Esophagus muscularis mucosa (tissue), 4 donors: Measurements from ENCODE around the gene MARK3. TPM values are rescaled to one million over a fixed set of nuclear protein-coding genes. Genes with fewer than 3 reads are reported as not detected.

ENCODE experiments used
- DNase-seq: peaks from one replicate; pipeline ENCODE4 v3.0.0-alpha.2; 2017; ENCODE audit errors: extremely low spot score
- H3K27ac ChIP-seq, 4 donors: fragments of 200-600 bp; sonication (generic); replicated peaks in 1 of 4; 1 replicate in 3 of 4; 2 replicates in 1 of 4; pipeline ENCODE4 v1.5.1; 2016 to 2019; ENCODE audit warnings: mild to moderate bottlenecking in 1 of 4
- H3K27me3 ChIP-seq, 4 donors: fragments of 200-600 bp; sonication (generic); one replicate each; pipeline versions ENCODE4 v1.5.1 to v1.6.0; 2016 to 2019
- H3K36me3 ChIP-seq, 4 donors: fragments of 200-600 bp; sonication (generic); one replicate each; pipeline ENCODE4 v1.5.1; 2016 to 2019
- H3K4me1 ChIP-seq, 4 donors: fragments of 200-600 bp; sonication (generic); one replicate each; pipeline ENCODE4 v1.5.1; 2016 to 2019
- H3K4me3 ChIP-seq, 4 donors: fragments of 200-600 bp; sonication (generic); 1 replicate in 2 of 4; 2 replicates in 2 of 4; pipeline ENCODE4 v1.5.1; 2016 to 2019; ENCODE audit warnings: mild to moderate bottlenecking in 4 of 4, moderate library complexity in 1 of 4
- H3K9me3 ChIP-seq, 4 donors: fragments of 200-600 bp; sonication (generic); 1 replicate in 3 of 4; 2 replicates in 1 of 4; pipeline ENCODE4 v1.5.1; 2016 to 2019
- EP300 ChIP-seq: sonication (generic); formaldehyde crosslinking; IDR thresholded peaks from one replicate; pipeline ENCODE4 v1.6.1; 2017; ENCODE audit warnings: antibody characterized with exemption
- POLR2A ChIP-seq: fragments of 450-650 bp; IDR thresholded peaks from one replicate; pipeline ENCODE4 v1.6.1; 2017; ENCODE audit warnings: antibody characterized with exemption, moderate library complexity, mild to moderate bottlenecking, low read depth
- POLR2AphosphoS5 ChIP-seq, 2 donors: sonication (generic); formaldehyde crosslinking; IDR thresholded peaks; one replicate each; pipeline ENCODE4 v1.6.1; 2017; ENCODE audit warnings: antibody characterized with exemption in 2 of 2
- WGBS: methylation state at CpG from one replicate; pipeline ENCODE4 v1.1.5; 2018; 5-methylcytosine and 5-hydroxymethylcytosine counted together
- intact Hi-C: fragments of 100-400 bp; cut with DNase I; formaldehyde crosslinking; loops from one replicate; pipeline ENCODE4 v1.15.1; 2023
- total RNA-seq, 4 donors: library from RNA; depleted of rRNA; stranded (reverse); fragments of >200 nt; gene quantifications; one replicate each; pipeline versions ENCODE4 v1.1.0 to v1.2.1, GENCODE V29; 2016
- TF ChIP-seq, protein P1 (sequence below), 3 experiments: fragments of 200-600 bp in 2 of 3; fragments of 450-650 bp in 1 of 3; sonication (generic) in 2 of 3; IDR thresholded peaks; one replicate each; pipeline ENCODE4 v1.5.1; 2017 to 2019; ENCODE audit warnings: antibody characterized with exemption in 3 of 3, mild to moderate bottlenecking in 2 of 3, moderate library complexity in 1 of 3

The MARK3 gene
- total RNA-seq, 4 donors from 2014 or later, result 57.4 to 78.1 (median 68.1) TPM

GRCh38 chr14:103476065-103476464, 90.8 kb downstream of the MARK3 start:
- intact Hi-C loops, result no loop called here
- H3K4me3 ChIP-seq, result no peak overlapping the region
- H3K4me1 ChIP-seq, result no peaks in the 10 kb centered on the region
- TF ChIP-seq POLR2AphosphoS5 (IDR thresholded peaks at IDR 0.05) (no peak), POLR2A (no peak)
- TF ChIP-seq, protein P1, sequence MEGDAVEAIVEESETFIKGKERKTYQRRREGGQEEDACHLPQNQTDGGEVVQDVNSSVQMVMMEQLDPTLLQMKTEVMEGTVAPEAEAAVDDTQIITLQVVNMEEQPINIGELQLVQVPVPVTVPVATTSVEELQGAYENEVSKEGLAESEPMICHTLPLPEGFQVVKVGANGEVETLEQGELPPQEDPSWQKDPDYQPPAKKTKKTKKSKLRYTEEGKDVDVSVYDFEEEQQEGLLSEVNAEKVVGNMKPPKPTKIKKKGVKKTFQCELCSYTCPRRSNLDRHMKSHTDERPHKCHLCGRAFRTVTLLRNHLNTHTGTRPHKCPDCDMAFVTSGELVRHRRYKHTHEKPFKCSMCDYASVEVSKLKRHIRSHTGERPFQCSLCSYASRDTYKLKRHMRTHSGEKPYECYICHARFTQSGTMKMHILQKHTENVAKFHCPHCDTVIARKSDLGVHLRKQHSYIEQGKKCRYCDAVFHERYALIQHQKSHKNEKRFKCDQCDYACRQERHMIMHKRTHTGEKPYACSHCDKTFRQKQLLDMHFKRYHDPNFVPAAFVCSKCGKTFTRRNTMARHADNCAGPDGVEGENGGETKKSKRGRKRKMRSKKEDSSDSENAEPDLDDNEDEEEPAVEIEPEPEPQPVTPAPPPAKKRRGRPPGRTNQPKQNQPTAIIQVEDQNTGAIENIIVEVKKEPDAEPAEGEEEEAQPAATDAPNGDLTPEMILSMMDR (IDR thresholded peaks at IDR 0.05), result no peak
- no peak for DNase-seq
- peaks cover 30 to 98% (median 82%) of the 10 kb centered on the region in 4 donors for H3K36me3 ChIP-seq
- no peaks in the 10 kb centered on the region for H3K27me3 ChIP-seq
- no peaks in the 10 kb centered on the region for H3K9me3 ChIP-seq
- WGBS, result 95% methylated on average over 3 of the region's 3 CpGs
- H3K27ac ChIP-seq, result no peak overlapping the region

DNA sequence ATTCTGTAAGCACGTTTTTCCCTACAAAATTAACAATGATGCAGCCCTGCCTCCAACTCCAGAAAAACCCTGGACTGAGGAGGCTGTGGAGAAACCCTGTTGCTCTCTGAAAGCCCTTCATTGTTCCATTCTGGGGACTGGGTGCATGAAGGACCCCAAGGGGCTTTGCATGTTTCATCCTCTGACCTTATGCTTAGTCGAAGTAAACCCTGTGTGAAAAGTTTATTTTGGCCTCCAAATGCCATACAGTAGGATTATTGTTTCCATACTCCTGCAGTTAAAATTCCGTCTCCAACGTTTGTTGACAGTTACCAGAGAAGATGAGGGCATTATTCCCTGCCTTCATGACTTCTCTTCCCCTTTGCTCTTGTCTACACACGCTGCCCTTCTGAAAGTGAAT, 91.4 kb downstream of the MARK3 start:
- Histone ChIP-seq H3K4me1 (no peaks in the 10 kb centered on the region), H3K4me3 (no peak overlapping the region), H3K36me3 (peaks cover 27 to 98% (median 82%) of the 10 kb centered on the region in 4 donors), H3K27me3 (no peaks in the 10 kb centered on the region), H3K27ac (no peak overlapping the region), H3K9me3 (no peaks in the 10 kb centered on the region)
- TF ChIP-seq, protein P1 (IDR thresholded peaks at IDR 0.05), result no peak
- TF ChIP-seq EP300 (no peak), POLR2AphosphoS5 (IDR thresholded peaks at IDR 0.05) (no peak), POLR2A (no peak)
- no peak for DNase-seq
- WGBS, result 74% methylated on average over 5 of the region's 5 CpGs
- intact Hi-C loops, result no loop called here

- peaks cover 0 to 10% (median 5%) of the 10 kb centered on the region in 4 donors for H3K4me1 ChIP-seq
- 68% methylated on average over 3 of the region's 3 CpGs for WGBS
- DNase-seq, result no peak
- no peak overlapping the region for H3K4me3 ChIP-seq
- no peak overlapping the region for H3K27ac ChIP-seq
- H3K27me3 ChIP-seq, result no peaks in the 10 kb centered on the region
- H3K36me3 ChIP-seq, result peaks cover 23 to 93% (median 74%) of the 10 kb centered on the region in 4 donors
- H3K9me3 ChIP-seq, result no peaks in the 10 kb centered on the region
- intact Hi-C loops, result no loop called here
- TF ChIP-seq, protein P1 (IDR thresholded peaks at IDR 0.05), result no peak
- no peak for TF ChIP-seq POLR2AphosphoS5 (IDR thresholded peaks at IDR 0.05)
- TF ChIP-seq POLR2A, result no peak
- TF ChIP-seq EP300, result no peak
Measured at GRCh38 chr14:103480595-103480994, 95.4 kb downstream of the MARK3 start.

- Histone ChIP-seq H3K9me3 (no peaks in the 10 kb centered on the region), H3K36me3 (peaks cover 27 to 92% (median 66%) of the 10 kb centered on the region in 4 donors), H3K4me3 (no peak overlapping the region), H3K27me3 (no peaks in the 10 kb centered on the region), H3K4me1 (peaks cover 0 to 10% (median 5%) of the 10 kb centered on the region in 4 donors), H3K27ac (no peak overlapping the region)
- WGBS, result 49% methylated on average over 5 of the region's 5 CpGs
- intact Hi-C loops, result no loop called here
- no peak for DNase-seq
- no peak for TF ChIP-seq POLR2A
- no peak for TF ChIP-seq POLR2AphosphoS5 (IDR thresholded peaks at IDR 0.05)
- no peak for TF ChIP-seq EP300
- TF ChIP-seq, protein P1 (IDR thresholded peaks at IDR 0.05), result no peak
Measured at GRCh38 chr14:103483600-103483999, 98.4 kb downstream of the MARK3 start.

- no peak for TF ChIP-seq POLR2AphosphoS5 (IDR thresholded peaks at IDR 0.05)
- TF ChIP-seq EP300, result no peak
- TF ChIP-seq, protein P1 (IDR thresholded peaks at IDR 0.05), result no peak
- no peak for TF ChIP-seq POLR2A
- H3K27ac ChIP-seq, result no peak overlapping the region
- 100% methylated on average over 2 of the region's 2 CpGs for WGBS
- intact Hi-C loops, result no loop called here
- peaks cover 0 to 10% (median 5%) of the 10 kb centered on the region in 4 donors for H3K4me1 ChIP-seq
- H3K4me3 ChIP-seq, result no peak overlapping the region
- no peaks in the 10 kb centered on the region for H3K9me3 ChIP-seq
- no peaks in the 10 kb centered on the region for H3K27me3 ChIP-seq
- DNase-seq, result no peak
- peaks cover 29 to 92% (median 66%) of the 10 kb centered on the region in 4 donors for H3K36me3 ChIP-seq
Measured at GRCh38 chr14:103485504-103485903, 100.3 kb downstream of the MARK3 start.
